Erythroblast (primary cell): ENCODE data around the gene ZNF165.

ENCODE experiments used
- GATA1 ChIP-seq: IDR thresholded peaks from 2 replicates; pipeline ENCODE4 v1.6.1; 2011; ENCODE audit warnings: low read depth, mild to moderate bottlenecking, control low read depth, low read length, moderate library complexity
- POLR2A ChIP-seq: IDR thresholded peaks from 2 replicates; pipeline ENCODE4 v1.6.1; 2011; ENCODE audit warnings: mild to moderate bottlenecking, low read length

DNA sequence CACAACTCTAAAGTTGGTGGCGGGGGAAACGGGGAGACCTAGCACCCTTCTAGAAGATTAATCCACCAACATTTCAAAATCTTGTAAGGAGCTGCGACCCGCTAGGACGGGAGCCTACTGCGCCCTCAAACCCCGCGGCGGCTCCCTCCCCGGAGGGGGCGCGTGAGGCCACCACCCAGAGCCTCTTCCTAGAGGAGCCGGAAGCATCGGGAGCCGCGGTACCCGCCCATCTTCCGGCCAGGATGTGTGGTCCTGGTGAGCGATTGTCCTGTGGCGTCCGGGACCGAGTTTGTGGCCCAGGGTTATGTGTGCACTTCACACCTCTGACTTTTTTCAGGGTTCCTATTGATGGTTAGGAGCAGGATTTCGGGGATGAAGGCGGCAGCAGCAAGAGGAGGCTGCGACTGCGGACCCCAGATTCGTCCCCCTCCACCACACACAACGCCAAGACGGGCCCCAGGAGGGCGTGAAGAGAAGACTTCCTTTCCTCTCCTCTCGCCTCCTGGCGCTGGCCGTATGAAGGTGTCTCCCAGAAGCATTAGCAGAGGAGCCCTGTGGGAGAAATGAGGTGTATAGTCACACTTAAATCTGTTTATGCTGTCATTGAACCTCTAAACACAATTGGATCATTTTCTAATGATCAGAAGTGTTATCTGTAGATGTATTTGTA, 10.7 kb downstream of the ZNF165 start:
- TF ChIP-seq POLR2A (no peak), GATA1 (no peak)
